ENCODE measurements around the gene ZFP1. TPM values are rescaled to one million over a fixed set of nuclear protein-coding genes. Genes with fewer than 3 reads are reported as not detected.
"Not testable (repeated sequence)": the region's sequence is repeated elsewhere in the genome, so short reads cannot be mapped to it uniquely, and the experiment has no call there.

ZFP1 gene
- total RNA-seq, 4 donors from 2014 or later, result 9.8 to 18.4 (median 15.4) TPM

- 85% methylated on average over 10 of the region's 13 CpGs; no CpG with 5 or more reads in 1 of the 2 donors for WGBS, 2 donors (ENCODE audit: low coverage in 1 of 2)
- peaks cover 12% of the 10 kb centered on the region for H3K27me3 ChIP-seq
- H3K4me1 ChIP-seq, result peaks cover 0 to 13% (median 0%) of the 10 kb centered on the region in 3 donors
- H3K36me3 ChIP-seq, result no peaks in the 10 kb centered on the region
- no peak for TF ChIP-seq POLR2AphosphoS5 (IDR thresholded peaks at IDR 0.05)
- TF ChIP-seq EP300 (IDR thresholded peaks at IDR 0.05), result no peak
- TF ChIP-seq, protein P1, sequence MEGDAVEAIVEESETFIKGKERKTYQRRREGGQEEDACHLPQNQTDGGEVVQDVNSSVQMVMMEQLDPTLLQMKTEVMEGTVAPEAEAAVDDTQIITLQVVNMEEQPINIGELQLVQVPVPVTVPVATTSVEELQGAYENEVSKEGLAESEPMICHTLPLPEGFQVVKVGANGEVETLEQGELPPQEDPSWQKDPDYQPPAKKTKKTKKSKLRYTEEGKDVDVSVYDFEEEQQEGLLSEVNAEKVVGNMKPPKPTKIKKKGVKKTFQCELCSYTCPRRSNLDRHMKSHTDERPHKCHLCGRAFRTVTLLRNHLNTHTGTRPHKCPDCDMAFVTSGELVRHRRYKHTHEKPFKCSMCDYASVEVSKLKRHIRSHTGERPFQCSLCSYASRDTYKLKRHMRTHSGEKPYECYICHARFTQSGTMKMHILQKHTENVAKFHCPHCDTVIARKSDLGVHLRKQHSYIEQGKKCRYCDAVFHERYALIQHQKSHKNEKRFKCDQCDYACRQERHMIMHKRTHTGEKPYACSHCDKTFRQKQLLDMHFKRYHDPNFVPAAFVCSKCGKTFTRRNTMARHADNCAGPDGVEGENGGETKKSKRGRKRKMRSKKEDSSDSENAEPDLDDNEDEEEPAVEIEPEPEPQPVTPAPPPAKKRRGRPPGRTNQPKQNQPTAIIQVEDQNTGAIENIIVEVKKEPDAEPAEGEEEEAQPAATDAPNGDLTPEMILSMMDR (IDR thresholded peaks at IDR 0.05), result no peak
- no peak for TF ChIP-seq POLR2A (IDR thresholded peaks at IDR 0.05)
- H3K27ac ChIP-seq, result no peak overlapping the region
- no peak for ATAC-seq
- no peak overlapping the region for H3K4me3 ChIP-seq
- H3K9me3 ChIP-seq, result no peaks in the 10 kb centered on the region
Measured at GRCh38 chr16:75203667-75204409, 55.5 kb downstream of the ZFP1 start.

GRCh38 chr16:75204410-75204758, 56.1 kb downstream of the ZFP1 start:
- no peak overlapping the region for H3K27ac ChIP-seq
- no peak overlapping the region for H3K4me3 ChIP-seq
- no peaks in the 10 kb centered on the region for H3K36me3 ChIP-seq
- ATAC-seq, result no peak
- H3K4me1 ChIP-seq, result peaks cover 0 to 13% (median 0%) of the 10 kb centered on the region in 3 donors
- peaks cover 12% of the 10 kb centered on the region for H3K27me3 ChIP-seq
- no peaks in the 10 kb centered on the region for H3K9me3 ChIP-seq
- WGBS, 2 donors (ENCODE audit: low coverage in 1 of 2), result 85% methylated on average over 4 of the region's 6 CpGs; no CpG with 5 or more reads in 1 of the 2 donors
- TF ChIP-seq POLR2AphosphoS5 (IDR thresholded peaks at IDR 0.05), result no peak
- TF ChIP-seq POLR2A (IDR thresholded peaks at IDR 0.05), result no peak
- TF ChIP-seq, protein P1 (IDR thresholded peaks at IDR 0.05), result no peak
- TF ChIP-seq EP300 (IDR thresholded peaks at IDR 0.05), result no peak

DNA sequence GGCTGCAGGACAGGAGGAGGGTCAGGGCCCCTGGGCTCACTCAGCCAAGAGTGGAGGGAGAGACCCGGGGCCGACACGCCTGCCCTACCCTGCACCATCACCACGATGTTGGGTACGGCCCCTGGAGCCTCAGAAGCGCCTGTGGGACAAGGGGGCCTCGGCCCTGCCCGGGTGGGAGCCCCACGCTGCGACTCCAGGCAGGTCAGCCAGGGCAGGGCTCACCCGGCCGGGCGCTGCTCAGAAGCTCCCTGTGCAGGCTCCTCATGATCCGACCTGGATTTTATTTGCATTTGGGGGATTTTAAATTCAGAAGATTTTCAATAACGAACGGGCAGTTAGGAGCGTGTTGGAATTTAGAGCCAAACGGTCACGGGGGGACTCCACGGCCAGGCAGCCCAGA, 56.6 kb downstream of the ZFP1 start:
- ATAC-seq, H3K4me3 ChIP-seq, H3K9me3 ChIP-seq, H3K27ac ChIP-seq, H3K36me3 ChIP-seq: not testable (repeated sequence)
- Histone ChIP-seq H3K27me3 (peaks cover 12% of the 10 kb centered on the region), H3K4me1 (peaks cover 0 to 13% (median 0%) of the 10 kb centered on the region in 3 donors)
- WGBS, 2 donors (ENCODE audit: low coverage in 1 of 2), result no CpG with 5 or more reads among the region's 20 CpGs

GRCh38 chr16:75205438-75205837, 57.1 kb downstream of the ZFP1 start:
- H3K4me3 ChIP-seq, H3K27ac ChIP-seq, ATAC-seq, H3K36me3 ChIP-seq, H3K4me1 ChIP-seq, H3K9me3 ChIP-seq: not testable (repeated sequence)
- H3K27me3 ChIP-seq, result peaks cover 12% of the 10 kb centered on the region
- no CpG with 5 or more reads among the region's 19 CpGs for WGBS, 2 donors (ENCODE audit: low coverage in 1 of 2)

DNA sequence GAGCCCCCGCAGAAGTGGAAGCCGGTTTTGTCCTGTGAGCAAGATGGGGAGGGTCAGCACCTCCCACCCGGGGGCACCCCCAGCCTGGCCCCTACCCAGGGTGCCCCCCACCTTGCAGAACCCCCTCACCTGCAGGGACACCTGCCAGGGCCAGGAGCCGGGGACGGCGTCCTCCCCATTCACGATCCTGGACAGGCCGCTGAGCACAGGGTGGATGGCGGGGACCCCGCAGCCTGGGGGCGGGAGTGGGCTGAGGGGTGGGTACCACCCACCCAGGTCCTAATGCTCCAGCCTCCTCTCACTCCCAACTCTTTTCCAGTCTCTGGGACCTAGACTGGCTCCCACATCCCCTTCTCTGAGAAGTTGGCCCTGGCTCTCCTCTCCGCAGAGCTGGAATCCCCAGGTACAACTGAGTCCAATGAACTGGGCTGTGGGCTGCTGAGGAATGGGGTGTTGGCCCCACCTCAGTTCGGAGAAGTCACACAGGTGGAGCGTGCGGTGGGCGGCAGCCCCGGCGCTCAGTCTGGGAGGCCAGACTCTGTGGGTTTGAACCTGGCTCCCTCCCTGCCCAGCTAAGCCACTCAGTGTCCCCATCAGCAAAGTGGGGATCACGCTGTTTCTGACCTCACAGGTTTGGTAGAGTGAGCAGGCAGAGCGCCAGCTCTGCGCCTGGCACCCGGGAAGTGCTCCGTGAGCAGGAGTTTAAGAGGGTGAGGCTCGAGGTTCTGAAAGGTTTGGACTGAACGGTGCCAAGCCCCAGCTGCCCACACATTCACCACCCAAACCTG, 57.8 kb downstream of the ZFP1 start:
- not testable (repeated sequence) for H3K4me3 ChIP-seq, H3K36me3 ChIP-seq, H3K27ac ChIP-seq, H3K9me3 ChIP-seq, H3K4me1 ChIP-seq, ATAC-seq
- no CpG with 5 or more reads among the region's 25 CpGs for WGBS, 2 donors (ENCODE audit: low coverage in 1 of 2)
- peaks cover 12% of the 10 kb centered on the region for H3K27me3 ChIP-seq

DNA sequence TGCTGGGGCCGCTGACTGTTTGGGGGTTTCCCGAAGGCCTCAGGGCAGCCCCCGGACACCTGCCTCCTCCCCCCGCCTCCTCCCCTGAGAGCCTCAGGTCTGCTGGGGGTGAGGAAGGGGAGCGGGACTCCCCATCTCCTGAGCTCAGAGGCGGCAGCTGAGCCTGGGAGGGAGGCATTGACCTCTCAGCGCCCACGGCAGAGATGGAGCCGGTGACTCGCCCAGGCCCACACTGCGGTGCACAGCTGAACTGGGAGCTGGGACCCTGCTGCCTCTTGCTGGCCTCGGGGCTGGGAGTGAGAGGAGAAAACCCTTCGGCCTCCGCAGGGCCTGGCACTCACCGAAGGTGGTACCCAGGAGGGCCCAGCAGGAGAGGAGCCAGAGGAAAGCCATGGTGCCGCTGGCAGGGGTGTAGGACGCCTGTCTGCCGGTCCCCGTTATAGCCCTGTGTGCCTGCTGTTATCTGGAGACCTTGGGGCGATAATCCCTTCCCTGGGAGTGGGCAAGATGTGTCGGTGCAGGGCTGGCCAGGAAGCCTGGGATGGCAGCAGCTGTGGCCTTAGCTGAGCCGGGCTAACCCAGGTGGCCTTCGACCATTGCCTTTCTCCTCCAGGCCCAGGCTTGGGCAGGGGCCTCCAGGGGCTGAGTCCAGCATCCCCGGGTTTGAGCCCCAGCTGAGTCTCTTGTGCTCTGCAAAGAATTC, 58.6 kb downstream of the ZFP1 start, which contains the start of gene CTRB2:
CTRB2 (minus strand) TSS at position 413 of the 703 bp plus-strand sequence; CDS start at position 393, 20 bp downstream.
- 79% methylated on average over 2 of the region's 24 CpGs; no CpG with 5 or more reads in 1 of the 2 donors for WGBS, 2 donors (ENCODE audit: low coverage in 1 of 2)
- no peaks in the 10 kb centered on the region for H3K4me1 ChIP-seq
- H3K9me3 ChIP-seq, result no peaks in the 10 kb centered on the region
- no peak for ATAC-seq
- peaks cover 12% of the 10 kb centered on the region for H3K27me3 ChIP-seq
- TF ChIP-seq, protein P1 (IDR thresholded peaks at IDR 0.05), result no peak
- TF ChIP-seq POLR2AphosphoS5 (IDR thresholded peaks at IDR 0.05), result no peak
- TF ChIP-seq POLR2A (IDR thresholded peaks at IDR 0.05), result no peak
- no peak for TF ChIP-seq EP300 (IDR thresholded peaks at IDR 0.05)
- H3K4me3 ChIP-seq, result no peak within 1 kb of the TSS
- H3K27ac ChIP-seq, result no peak within 1 kb of the TSS
- H3K36me3 ChIP-seq, result no peaks in the 10 kb centered on the region
